OCI-LY1 (cell line): ENCODE data around the gene TUBGCP4.

Experiments
- H2AFZ ChIP-seq: fragments of 200-600 bp; sonication (generic), shearing (Covaris generic); 2 replicates; pipeline ENCODE4 v1.6.0; 2014; ENCODE audit warnings: antibody characterized with exemption, mild to moderate bottlenecking, low read length
- H3F3A ChIP-seq: fragments of 200-600 bp; sonication (generic), shearing (Covaris generic); 2 replicates; pipeline ENCODE4 v1.6.0; 2014; ENCODE audit warnings: mild to moderate bottlenecking, antibody characterized with exemption, low read length, moderate library complexity; ENCODE audit not compliant: insufficient read depth
- H3K27ac ChIP-seq: fragments of 200-600 bp; sonication (generic); 2 replicates; pipeline ENCODE4 v1.5.1; 2014; ENCODE audit warnings: low read length, mixed run types, mild to moderate bottlenecking, low read depth; ENCODE audit not compliant: poor library complexity, severe bottlenecking
- H3K27me3 ChIP-seq: fragments of 200-600 bp; sonication (generic); 2 replicates; pipeline ENCODE4 v1.6.0; 2014; ENCODE audit warnings: antibody characterized with exemption, mild to moderate bottlenecking, low read length, moderate library complexity; ENCODE audit not compliant: insufficient read depth
- H3K36me3 ChIP-seq: fragments of 200-600 bp; sonication (generic); 2 replicates; pipeline ENCODE4 v1.6.1; 2014; ENCODE audit warnings: mild to moderate bottlenecking, antibody characterized with exemption, low read length, moderate library complexity, mixed read lengths; ENCODE audit not compliant: insufficient read depth
- H3K4me1 ChIP-seq: fragments of 200-600 bp; sonication (generic); 2 replicates; pipeline ENCODE4 v1.5.1; 2014; ENCODE audit warnings: mild to moderate bottlenecking, low read length, moderate library complexity; ENCODE audit not compliant: insufficient read depth, severe bottlenecking
- H3K4me2 ChIP-seq: fragments of 200-600 bp; sonication (generic), shearing (Covaris generic); 2 replicates; pipeline ENCODE4 v1.6.1; 2014; ENCODE audit warnings: low read length
- H3K4me3 ChIP-seq: fragments of 200-600 bp; sonication (generic); 2 replicates; pipeline ENCODE4 v1.5.1; 2014; ENCODE audit warnings: low read length, low read depth, mild to moderate bottlenecking, mixed read lengths; ENCODE audit not compliant: poor library complexity, severe bottlenecking
- H3K79me2 ChIP-seq: fragments of 200-600 bp; shearing (Covaris generic); 2 replicates; pipeline ENCODE4 v1.6.1; 2016; ENCODE audit warnings: mixed run types, low read length, mixed read lengths; ENCODE audit not compliant: insufficient read depth
- H3K9ac ChIP-seq: fragments of 200-600 bp; sonication (generic), shearing (Covaris generic); 2 replicates; pipeline ENCODE4 v1.6.1; 2014; ENCODE audit warnings: mild to moderate bottlenecking, low read length, mixed read lengths
- H3K9me2 ChIP-seq: fragments of 200-600 bp; sonication (generic), shearing (Covaris generic); 2 replicates; pipeline ENCODE4 v1.6.1; 2014; ENCODE audit warnings: low read depth, mild to moderate bottlenecking, low read length, mixed read lengths
- H3K9me3 ChIP-seq: fragments of 200-600 bp; shearing (Covaris generic); 2 replicates; pipeline ENCODE4 v1.6.1; 2014; ENCODE audit warnings: low read length, mixed read lengths
- H4K20me1 ChIP-seq: fragments of 200-600 bp; sonication (generic), shearing (Covaris generic); 2 replicates; pipeline ENCODE4 v1.6.0; 2016; ENCODE audit warnings: mild to moderate bottlenecking, low read length; ENCODE audit not compliant: insufficient read depth
- CTCF ChIP-seq: fragments of 200-600 bp; sonication (generic), shearing (Covaris generic); IDR thresholded peaks from 2 replicates; pipeline ENCODE4 v1.5.1; 2017; ENCODE audit warnings: mild to moderate bottlenecking, antibody characterized with exemption, low read length, moderate library complexity, mixed read lengths
- EZH2 ChIP-seq: fragments of 200-600 bp; sonication (generic), shearing (Covaris generic); IDR thresholded peaks from 2 replicates; pipeline ENCODE4 v1.8.0; 2017; ENCODE audit warnings: borderline replicate concordance, mixed run types, mild to moderate bottlenecking, antibody characterized with exemption, low read length, moderate library complexity, mixed read lengths

The TUBGCP4 gene

GRCh38 chr15:43406808-43407207 lies 35.9 kb downstream of the TUBGCP4 start:
- Histone ChIP-seq H3K27me3 (no peaks in the 10 kb centered on the region), H3K4me2 (no peak overlapping the region), H4K20me1 (no peaks in the 10 kb centered on the region), H3K36me3 (peaks cover 98% of the 10 kb centered on the region), H3F3A (no peaks in the 10 kb centered on the region), H3K9me2 (no peaks in the 10 kb centered on the region), H2AFZ (no peak overlapping the region), H3K9me3 (no peaks in the 10 kb centered on the region), H3K27ac (no peak overlapping the region), H3K4me1 (no peaks in the 10 kb centered on the region), H3K9ac (no peak overlapping the region), H3K79me2 (no peaks in the 10 kb centered on the region), H3K4me3 (no peak overlapping the region)
- TF ChIP-seq EZH2 (no peak), CTCF (no peak)

GRCh38 chr15:43408789-43409188 lies 37.9 kb downstream of the TUBGCP4 start:
- no peak overlapping the region for H3K4me2 ChIP-seq
- no peaks in the 10 kb centered on the region for H4K20me1 ChIP-seq
- no peaks in the 10 kb centered on the region for H3K27me3 ChIP-seq
- H3K4me3 ChIP-seq, result no peak overlapping the region
- H3K36me3 ChIP-seq, result peaks cover 98% of the 10 kb centered on the region
- no peak overlapping the region for H3K9ac ChIP-seq
- no peaks in the 10 kb centered on the region for H3F3A ChIP-seq
- no peak overlapping the region for H2AFZ ChIP-seq
- H3K27ac ChIP-seq, result no peak overlapping the region
- no peaks in the 10 kb centered on the region for H3K79me2 ChIP-seq
- no peaks in the 10 kb centered on the region for H3K9me3 ChIP-seq
- H3K4me1 ChIP-seq, result no peaks in the 10 kb centered on the region
- no peak for TF ChIP-seq CTCF
- TF ChIP-seq EZH2, result no peak
- H3K9me2 ChIP-seq, result no peaks in the 10 kb centered on the region

GRCh38 chr15:43410572-43411214 lies 39.8 kb downstream of the TUBGCP4 start:
- TF ChIP-seq EZH2, result no peak
- no peak for TF ChIP-seq CTCF
- no peaks in the 10 kb centered on the region for H3F3A ChIP-seq

More at GRCh38 chr15:43410572-43411214, 39.8 kb downstream of the TUBGCP4 start:
- no peaks in the 10 kb centered on the region for H3K27me3 ChIP-seq
- no peaks in the 10 kb centered on the region for H3K79me2 ChIP-seq
- H3K4me2 ChIP-seq, result no peak overlapping the region
- H3K9me3 ChIP-seq, result no peaks in the 10 kb centered on the region
- no peak overlapping the region for H3K27ac ChIP-seq
- H3K36me3 ChIP-seq, result peaks cover 87% of the 10 kb centered on the region
- H3K4me3 ChIP-seq, result no peak overlapping the region
- no peaks in the 10 kb centered on the region for H3K4me1 ChIP-seq
- H3K9ac ChIP-seq, result no peak overlapping the region
- no peaks in the 10 kb centered on the region for H3K9me2 ChIP-seq
- H2AFZ ChIP-seq, result no peak overlapping the region
- no peaks in the 10 kb centered on the region for H4K20me1 ChIP-seq
